Measurements from ENCODE around the gene CES1. TPM values are rescaled to one million over a fixed set of nuclear protein-coding genes. Genes with fewer than 3 reads are reported as not detected.
"Not testable (repeated sequence)": the region's sequence is repeated elsewhere in the genome, so short reads cannot be mapped to it uniquely, and the experiment has no call there.

CES1 gene
- total RNA-seq, 1 donor from 2014 or later: 323 TPM

GRCh38 chr16:55821210-55821609 lies 11.7 kb downstream of the CES1 start:
- Histone ChIP-seq H3K4me3 (no peak overlapping the region), H3K27ac (no peak overlapping the region), H3K27me3 (ENCODE audit: low read depth) (no peaks in the 10 kb centered on the region), H3K36me3 (peaks cover 37% of the 10 kb centered on the region), H3K4me1 (no peaks in the 10 kb centered on the region), H3K9me3 (no peaks in the 10 kb centered on the region)
- ATAC-seq: no peak
- intact Hi-C loops (cut with DNase I): no loop called here
- TF ChIP-seq CTCF (IDR thresholded peaks at IDR 0.05): no peak
- DNase-seq: no peak

- Histone ChIP-seq H3K9me3 (no peaks in the 10 kb centered on the region), H3K4me3 (no peak overlapping the region), H3K27ac (no peak overlapping the region), H3K27me3 (ENCODE audit: low read depth) (no peaks in the 10 kb centered on the region), H3K4me1 (no peaks in the 10 kb centered on the region), H3K36me3 (peaks cover 36% of the 10 kb centered on the region)
- ATAC-seq (no peak), DNase-seq (no peak)
- TF ChIP-seq CTCF (IDR thresholded peaks at IDR 0.05): no peak
- intact Hi-C loops (cut with DNase I): no loop called here
Measured at GRCh38 chr16:55820615-55821014, 12.3 kb downstream of the CES1 start.

- Histone ChIP-seq H3K27ac (no peak overlapping the region), H3K36me3 (peaks cover 24% of the 10 kb centered on the region), H3K4me1 (no peaks in the 10 kb centered on the region), H3K27me3 (ENCODE audit: low read depth) (no peaks in the 10 kb centered on the region), H3K4me3 (no peak overlapping the region), H3K9me3 (no peaks in the 10 kb centered on the region)
- intact Hi-C loops (cut with DNase I): no loop called here
- no peak for DNase-seq
- no peak for TF ChIP-seq CTCF (IDR thresholded peaks at IDR 0.05)
- no peak for ATAC-seq
Measured at GRCh38 chr16:55817236-55817912, 15.5 kb downstream of the CES1 start.

- ATAC-seq; H3K27ac ChIP-seq; H3K9me3 ChIP-seq; H3K4me1 ChIP-seq; DNase-seq; H3K27me3 ChIP-seq (ENCODE audit: low read depth); H3K4me3 ChIP-seq; intact Hi-C loops (cut with DNase I): not testable (repeated sequence)
- H3K36me3 ChIP-seq: peaks cover 22% of the 10 kb centered on the region
Measured at GRCh38 chr16:55816222-55816621, 16.7 kb downstream of the CES1 start.

GRCh38 chr16:55815320-55815719 lies 17.6 kb downstream of the CES1 start:
- Histone ChIP-seq H3K4me3 (no peak overlapping the region), H3K36me3 (peaks cover 15% of the 10 kb centered on the region), H3K4me1 (no peaks in the 10 kb centered on the region), H3K9me3 (no peaks in the 10 kb centered on the region), H3K27me3 (ENCODE audit: low read depth) (no peaks in the 10 kb centered on the region), H3K27ac (no peak overlapping the region)
- intact Hi-C loops (cut with DNase I): no loop called here
- no peak for TF ChIP-seq CTCF (IDR thresholded peaks at IDR 0.05)
- ATAC-seq: no peak
- DNase-seq: no peak

GRCh38 chr16:55814174-55814573 lies 18.7 kb downstream of the CES1 start:
- H3K4me3 ChIP-seq; H3K27ac ChIP-seq; H3K36me3 ChIP-seq; H3K27me3 ChIP-seq (ENCODE audit: low read depth); intact Hi-C loops (cut with DNase I); H3K4me1 ChIP-seq; ATAC-seq; DNase-seq; H3K9me3 ChIP-seq: not testable (repeated sequence)

- H3K27me3 ChIP-seq (ENCODE audit: low read depth); H3K4me3 ChIP-seq; H3K36me3 ChIP-seq; DNase-seq; ATAC-seq; H3K4me1 ChIP-seq; H3K27ac ChIP-seq; H3K9me3 ChIP-seq; intact Hi-C loops (cut with DNase I): not testable (repeated sequence)
Measured at GRCh38 chr16:55813730-55814129, 19.2 kb downstream of the CES1 start.
